NT2/D1 (cell line): ENCODE results near the gene GCNT1.

Source experiments
- SUZ12 ChIP-seq: IDR thresholded peaks from 2 replicates; pipeline ENCODE4 v1.6.1; 2011; ENCODE audit not compliant: insufficient read length, insufficient read depth; ENCODE audit errors: extremely low read depth
- YY1 ChIP-seq: IDR thresholded peaks from 2 replicates; pipeline ENCODE4 v1.6.1; 2011; ENCODE audit not compliant: insufficient read length, insufficient read depth
- ZNF274 ChIP-seq: IDR thresholded peaks from 2 replicates; pipeline ENCODE4 v1.6.1; 2011; ENCODE audit warnings: mild to moderate bottlenecking, low read depth, low read length

GRCh38 chr9:76539180-76539579 is 80.2 kb downstream of the GCNT1 start:
- TF ChIP-seq YY1 (no peak), ZNF274 (no peak), SUZ12 (no peak)
